SK-N-SH (cell line): ENCODE data around the gene SIRPB2. TPM values are rescaled to one million over a fixed set of nuclear protein-coding genes. Genes with fewer than 3 reads are reported as not detected.

Experiments used
- CTCF ChIA-PET: fragments of 300-600, 350-600 bp; formaldehyde crosslinking; extraction: SDS; loops from one replicate; lab custom pipeline; 2021; lab: Yijun Ruan, JAX
- POLR2A ChIA-PET: fragments of 350-600 bp; sonication (Branson Sonifier 250); formaldehyde crosslinking; extraction: SDS; loops from one replicate; lab custom pipeline; 2020; ENCODE audit warnings: antibody characterized with exemption, inconsistent platforms; lab: Yijun Ruan, JAX
- DNase-seq: peaks from one replicate; pipeline ENCODE4 v3.0.0; 2012
- H2AFZ ChIP-seq: fragments of 200-600 bp; sonication (generic); 2 replicates; pipeline ENCODE4 v1.8.1; 2016; ENCODE audit warnings: antibody characterized with exemption, mild to moderate bottlenecking, low read depth
- H3F3A ChIP-seq: fragments of 200-600 bp; sonication (generic); replicated peaks from 2 replicates; pipeline ENCODE3; 2016; ENCODE audit warnings: antibody characterized with exemption, mild to moderate bottlenecking; ENCODE audit not compliant: insufficient read depth
- H3K27ac ChIP-seq, 2 experiments: fragments of 200-500 bp in 1 of 2; fragments of 200-600 bp in 1 of 2; sonication (Bioruptor generic) in 1 of 2; sonication (generic), shearing (Covaris generic) in 1 of 2; 2 replicates each; pipeline versions ENCODE4 v1.5.1 to v1.6.1; 2014 to 2016; ENCODE audit warnings: low read depth in 2 of 2, inconsistent platforms in 1 of 2, low read length in 1 of 2, mild to moderate bottlenecking in 1 of 2, mixed read lengths in 1 of 2
- H3K27me3 ChIP-seq: fragments of 200-600 bp; sonication (generic), shearing (Covaris generic); 2 replicates; pipeline ENCODE4 v1.6.1; 2016; ENCODE audit warnings: mixed run types; ENCODE audit not compliant: insufficient read depth
- H3K36me3 ChIP-seq, 2 experiments: fragments of 200-500 bp in 1 of 2; fragments of 200-600 bp in 1 of 2; sonication (Bioruptor generic) in 1 of 2; sonication (generic) in 1 of 2; replicated peaks in 1 of 2; 2 replicates each; pipeline versions ENCODE3 to v1.5.1; 2014 to 2016; ENCODE audit warnings: low read length in 1 of 2, mild to moderate bottlenecking in 1 of 2; ENCODE audit not compliant: insufficient read depth in 2 of 2, control insufficient read depth in 1 of 2
- H3K4me1 ChIP-seq, 2 experiments: fragments of 200-500 bp in 1 of 2; fragments of 200-600 bp in 1 of 2; sonication (Bioruptor generic) in 1 of 2; sonication (generic), shearing (Covaris generic) in 1 of 2; 2 replicates each; pipeline versions ENCODE4 v1.5.1 to v1.6.1; 2014 to 2016; ENCODE audit warnings: low read depth in 1 of 2, low read length in 1 of 2, mixed run types in 1 of 2; ENCODE audit not compliant: insufficient read depth in 2 of 2, control insufficient read depth in 1 of 2
- H3K4me2 ChIP-seq: fragments of 200-600 bp; sonication (generic), shearing (Covaris generic); 2 replicates; pipeline ENCODE4 v1.6.1; 2017; ENCODE audit warnings: mixed run types
- H3K4me3 ChIP-seq, 2 experiments: fragments of 200-500 bp in 1 of 2; fragments of 200-600 bp in 1 of 2; sonication (Bioruptor generic) in 1 of 2; sonication (generic), shearing (Covaris generic) in 1 of 2; 2 replicates each; pipeline versions ENCODE4 v1.5.1 to v1.8.1; 2014 to 2016; ENCODE audit warnings: low read depth in 2 of 2, inconsistent platforms in 1 of 2, low read length in 1 of 2, mild to moderate bottlenecking in 1 of 2, mixed read lengths in 1 of 2, moderate library complexity in 1 of 2
- H3K79me2 ChIP-seq: fragments of 200-600 bp; sonication (generic); 2 replicates; pipeline ENCODE4 v1.8.1; 2017; ENCODE audit warnings: mild to moderate bottlenecking; ENCODE audit not compliant: insufficient read depth
- H3K9ac ChIP-seq: fragments of 200-600 bp; sonication (generic); 2 replicates; pipeline ENCODE4 v1.6.1; 2017; ENCODE audit warnings: mixed run types
- H3K9me2 ChIP-seq: fragments of 200-600 bp; sonication (generic); 2 replicates; pipeline ENCODE4 v1.6.1; 2017; ENCODE audit warnings: mixed run types
- H3K9me3 ChIP-seq: fragments of 200-600 bp; sonication (generic); 2 replicates; pipeline ENCODE4 v1.6.1; 2017; ENCODE audit warnings: mixed run types, mild to moderate bottlenecking, moderate library complexity
- H4K20me1 ChIP-seq: fragments of 200-600 bp; sonication (generic); 2 replicates; pipeline ENCODE4 v1.6.1; 2017; ENCODE audit warnings: mild to moderate bottlenecking, mixed run types; ENCODE audit not compliant: insufficient read depth
- FOXM1 ChIP-seq: IDR thresholded peaks from 2 replicates; pipeline ENCODE4 v1.4.0; 2012; ENCODE audit warnings: low read depth, mild to moderate bottlenecking
- GABPA ChIP-seq: IDR thresholded peaks from 2 replicates; pipeline ENCODE4 v1.4.0; 2012; ENCODE audit warnings: low read depth, mild to moderate bottlenecking
- GATA2 ChIP-seq: sonication (generic); formaldehyde crosslinking; IDR thresholded peaks from 2 replicates; pipeline ENCODE4 v1.5.0; 2020; ENCODE audit warnings: mild to moderate bottlenecking, missing genetic modification reagents
- MEF2A ChIP-seq: IDR thresholded peaks from 2 replicates; pipeline ENCODE4 v1.4.0; 2012; ENCODE audit warnings: low read depth, borderline replicate concordance
- MXI1 ChIP-seq: IDR thresholded peaks from 2 replicates; pipeline ENCODE4 v1.6.1; 2012; ENCODE audit warnings: mild to moderate bottlenecking, low read depth, low read length, improper control_type of control experiment
- NFIC ChIP-seq: IDR thresholded peaks from 2 replicates; pipeline ENCODE4 v1.4.0; 2012; ENCODE audit warnings: borderline replicate concordance
- RCOR1 ChIP-seq: fragments of 150-350 bp; IDR thresholded peaks from 2 replicates; pipeline ENCODE4 v1.6.1; 2017; ENCODE audit warnings: antibody characterized with exemption, low read length
- SMC3 ChIP-seq: IDR thresholded peaks from 2 replicates; pipeline ENCODE4 v1.6.1; 2012; ENCODE audit warnings: low read depth, low read length, improper control_type of control experiment
- TEAD4 ChIP-seq: IDR thresholded peaks from 2 replicates; pipeline ENCODE4 v1.4.0; 2012; ENCODE audit warnings: mild to moderate bottlenecking, borderline replicate concordance; ENCODE audit not compliant: insufficient read depth
- WGBS: methylation state at CpG from one replicate; pipeline ENCODE4 v1.1.6; 2017; ENCODE audit warnings: low lambda C conversion rate; 5-methylcytosine and 5-hydroxymethylcytosine counted together
- polyA plus RNA-seq, 3 experiments: library from polyadenylated mRNA; depleted of rRNA; stranded (reverse); fragments of >200 nt; gene quantifications; 2 replicates each; pipeline ENCODE4 v1.2.3, GENCODE V29; 2012
- TF ChIP-seq, protein P1 (sequence below): IDR thresholded peaks from 2 replicates; pipeline ENCODE4; 2012

The SIRPB2 gene
- polyA plus RNA-seq, 1 of the 3 experiments (the other 2 are of a cell fraction) = not detected

- Histone ChIP-seq H3K9me2 (no peaks in the 10 kb centered on the region), H3F3A (no peaks in the 10 kb centered on the region), H3K36me3 (no peaks in the 10 kb centered on the region), H3K4me1 (peaks cover 4 to 19% of the 10 kb centered on the region in 2 experiments; a peak in 3 of 4 replicates), H3K27ac (peak overlapping the region in 1 of 2 experiments; percentile 29; a peak in 1 of 4 replicates), H3K79me2 (no peaks in the 10 kb centered on the region), H3K9me3 (no peaks in the 10 kb centered on the region), H3K4me3 (no peak overlapping the region), H2AFZ (no peak overlapping the region), H3K9ac (no peak overlapping the region), H3K27me3 (no peaks in the 10 kb centered on the region), H4K20me1 (no peaks in the 10 kb centered on the region), H3K4me2 (no peak overlapping the region)
- CTCF ChIA-PET = interaction anchor here (1.2 kb wide), 1 partner anchor 37 kb away, joined by 5 read pairs; no protein-coding TSS in a partner anchor
- no peak for DNase-seq
- no peak for TF ChIP-seq SMC3
- TF ChIP-seq, protein P1, sequence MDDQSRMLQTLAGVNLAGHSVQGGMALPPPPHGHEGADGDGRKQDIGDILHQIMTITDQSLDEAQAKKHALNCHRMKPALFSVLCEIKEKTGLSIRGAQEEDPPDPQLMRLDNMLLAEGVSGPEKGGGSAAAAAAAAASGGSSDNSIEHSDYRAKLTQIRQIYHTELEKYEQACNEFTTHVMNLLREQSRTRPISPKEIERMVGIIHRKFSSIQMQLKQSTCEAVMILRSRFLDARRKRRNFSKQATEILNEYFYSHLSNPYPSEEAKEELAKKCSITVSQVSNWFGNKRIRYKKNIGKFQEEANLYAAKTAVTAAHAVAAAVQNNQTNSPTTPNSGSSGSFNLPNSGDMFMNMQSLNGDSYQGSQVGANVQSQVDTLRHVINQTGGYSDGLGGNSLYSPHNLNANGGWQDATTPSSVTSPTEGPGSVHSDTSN = no peak
- no peak for TF ChIP-seq GABPA
- TF ChIP-seq NFIC = no peak
- no peak for TF ChIP-seq FOXM1
- TF ChIP-seq RCOR1 = no peak
- TF ChIP-seq TEAD4 = no peak
- POLR2A ChIA-PET = no interaction called here
- WGBS = 75% methylated on average over 1 of the region's 1 CpG
Observed at GRCh38 chr20:1430004-1430451, 61.2 kb downstream of the SIRPB2 start.

GRCh38 chr20:1429143-1429728 is 62.0 kb downstream of the SIRPB2 start:
- ChIA-PET POLR2A (no interaction called here), CTCF (interaction anchor here (1.2 to 3.5 kb wide), 2 partner anchors 8 to 38 kb away, joined by 5 to 30 read pairs; no protein-coding TSS in a partner anchor)
- H3K36me3 ChIP-seq = no peaks in the 10 kb centered on the region
- DNase-seq = no peak
- WGBS = 77% methylated on average over 4 of the region's 4 CpGs
- no peak for TF ChIP-seq MEF2A
- H3K4me1 ChIP-seq = peaks cover 4 to 19% of the 10 kb centered on the region in 2 experiments; a peak in 3 of 4 replicates
- H3K4me2 ChIP-seq = no peak overlapping the region
- H3K9me2 ChIP-seq = no peaks in the 10 kb centered on the region
- H3K27ac ChIP-seq = no peak overlapping the region
- H4K20me1 ChIP-seq = no peaks in the 10 kb centered on the region
- H3K79me2 ChIP-seq = no peaks in the 10 kb centered on the region
- H2AFZ ChIP-seq = no peak overlapping the region
- H3K4me3 ChIP-seq = no peak overlapping the region
- no peak overlapping the region for H3K9ac ChIP-seq
- H3K27me3 ChIP-seq = no peaks in the 10 kb centered on the region
- H3K9me3 ChIP-seq = no peaks in the 10 kb centered on the region
- H3F3A ChIP-seq = no peaks in the 10 kb centered on the region

- CTCF ChIA-PET = interaction anchor here (0.5 to 3.5 kb wide), 8 partner anchors 9 to 283 kb away, joined by 3 to 30 read pairs (median 8); partner anchors contain the start of genes FKBP1A and NSFL1C
Observed at GRCh38 chr20:1427457-1428054, 63.7 kb downstream of the SIRPB2 start.

More at GRCh38 chr20:1427457-1428054, 63.7 kb downstream of the SIRPB2 start:
- H3K9ac ChIP-seq = no peak overlapping the region
- peak; percentile 36; the same call in 1 of the 2 replicates for TF ChIP-seq GATA2
- TF ChIP-seq GABPA = no peak
- TF ChIP-seq MXI1 = peak; percentile 85; the same call in 1 of the 2 replicates
- H3K79me2 ChIP-seq = no peaks in the 10 kb centered on the region
- no peaks in the 10 kb centered on the region for H3K9me2 ChIP-seq
- H3K4me2 ChIP-seq = no peak overlapping the region
- H3K27me3 ChIP-seq = no peaks in the 10 kb centered on the region
- H3K4me3 ChIP-seq = no peak overlapping the region
- H3K27ac ChIP-seq = peak overlapping the region in 1 of 2 experiments; percentile 81; a peak in 2 of 4 replicates
- no peak overlapping the region for H2AFZ ChIP-seq
- 77% methylated on average over 3 of the region's 3 CpGs for WGBS
- H3F3A ChIP-seq = no peaks in the 10 kb centered on the region
- H4K20me1 ChIP-seq = no peaks in the 10 kb centered on the region
- H3K4me1 ChIP-seq = peaks cover 4 to 19% of the 10 kb centered on the region in 2 experiments; a peak in 3 of 4 replicates
- DNase-seq = peak; percentile 48
- POLR2A ChIA-PET = interaction anchor here (1.4 kb wide), 1 partner anchor 35 kb away, joined by 6 read pairs; the partner anchor contains the start of gene FKBP1A
- no peaks in the 10 kb centered on the region for H3K9me3 ChIP-seq
- no peaks in the 10 kb centered on the region for H3K36me3 ChIP-seq
